COLO668 (cell line): ENCODE measurements around the gene GATA5.
A peak's percentile ranks its signal among the peaks of the same experiment; 100 is the strongest.
"Not testable (repeated sequence)": the region's sequence is repeated elsewhere in the genome, so short reads cannot be mapped to it uniquely, and the experiment has no call there.

Experiments used
- DNase-seq: peaks from one replicate; lab custom pipeline; 2025; ENCODE audit not compliant: unreplicated experiment; lab: John Stamatoyannopoulos, UW

GATA5 gene

GRCh38 chr20:62433658-62434497 lies 41.9 kb downstream of the GATA5 start:
- no peak for DNase-seq

GRCh38 chr20:62430866-62431447 lies 44.8 kb downstream of the GATA5 start:
- DNase-seq: no peak

- no peak for DNase-seq
These were observed 45.4 kb downstream of the GATA5 start for GRCh38 chr20:62430311-62430853.

GRCh38 chr20:62429455-62430310 lies 46.1 kb downstream of the GATA5 start:
- DNase-seq: no peak

GRCh38 chr20:62428396-62429295 lies 47.1 kb downstream of the GATA5 start:
- no peak for DNase-seq

GRCh38 chr20:62428002-62428372 lies 47.8 kb downstream of the GATA5 start:
- DNase-seq: no peak

GRCh38 chr20:62427172-62428001 lies 48.4 kb downstream of the GATA5 start, which contains the start of gene RBBP8NL:
Gene RBBP8NL, minus strand, starts transcription at chr20:62427539. Its CDS starts 7,892 bp downstream, at chr20:62419647.
- DNase-seq: peak; percentile 89

- peak; percentile 76 for DNase-seq
These were observed 49.1 kb downstream of the GATA5 start for GRCh38 chr20:62426699-62427131.

- DNase-seq: not testable (repeated sequence)
These were observed 49.8 kb downstream of the GATA5 start for GRCh38 chr20:62426059-62426348.

- DNase-seq: no peak
These were observed 50.3 kb downstream of the GATA5 start for GRCh38 chr20:62425281-62426058.

GRCh38 chr20:62424249-62425107 lies 51.3 kb downstream of the GATA5 start:
- DNase-seq: no peak

- DNase-seq: no peak
These were observed 52.5 kb downstream of the GATA5 start for GRCh38 chr20:62423326-62423706.

- no peak for DNase-seq
These were observed 53.0 kb downstream of the GATA5 start for GRCh38 chr20:62422636-62423325.

GRCh38 chr20:62421716-62421990 lies 54.1 kb downstream of the GATA5 start:
- DNase-seq: no peak

- no peak for DNase-seq
These were observed 54.7 kb downstream of the GATA5 start for GRCh38 chr20:62420846-62421715.

GRCh38 chr20:62419759-62420158 lies 56.0 kb downstream of the GATA5 start:
- DNase-seq: no peak
